ENCODE measurements around the gene HEXD.
"Not testable (repeated sequence)": the region's sequence is repeated elsewhere in the genome, so short reads cannot be mapped to it uniquely, and the experiment has no call there.

HEXD gene

DNA sequence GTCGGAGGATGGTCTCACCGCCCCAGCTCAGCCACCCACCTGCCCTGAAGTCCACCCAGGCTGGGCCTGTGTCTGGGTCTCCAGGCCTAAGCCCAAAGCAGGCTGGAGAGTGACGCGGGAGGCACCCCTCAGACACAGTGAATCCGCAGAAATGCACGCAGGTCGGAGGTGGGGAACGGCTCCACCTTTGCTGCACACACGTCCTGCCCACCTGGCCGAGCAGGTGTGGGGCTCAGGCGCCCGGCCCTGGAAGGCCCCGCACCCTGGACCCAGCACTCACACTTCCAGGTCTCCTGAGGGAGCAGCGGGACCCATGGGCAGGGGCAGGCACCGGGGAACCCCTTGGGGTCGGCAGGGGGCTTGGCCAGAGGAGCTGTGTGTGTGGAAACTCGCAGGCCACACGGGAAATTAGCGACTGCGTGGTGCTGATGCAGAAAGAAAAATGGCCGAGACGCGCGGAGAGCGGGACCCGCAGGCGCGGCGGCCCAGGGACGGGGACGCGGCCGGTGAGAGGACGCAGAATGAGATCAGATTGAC, 21.8 kb downstream of the HEXD start:
- no peak for DNase-seq (ENCODE audit: low read depth, low spot score)

DNA sequence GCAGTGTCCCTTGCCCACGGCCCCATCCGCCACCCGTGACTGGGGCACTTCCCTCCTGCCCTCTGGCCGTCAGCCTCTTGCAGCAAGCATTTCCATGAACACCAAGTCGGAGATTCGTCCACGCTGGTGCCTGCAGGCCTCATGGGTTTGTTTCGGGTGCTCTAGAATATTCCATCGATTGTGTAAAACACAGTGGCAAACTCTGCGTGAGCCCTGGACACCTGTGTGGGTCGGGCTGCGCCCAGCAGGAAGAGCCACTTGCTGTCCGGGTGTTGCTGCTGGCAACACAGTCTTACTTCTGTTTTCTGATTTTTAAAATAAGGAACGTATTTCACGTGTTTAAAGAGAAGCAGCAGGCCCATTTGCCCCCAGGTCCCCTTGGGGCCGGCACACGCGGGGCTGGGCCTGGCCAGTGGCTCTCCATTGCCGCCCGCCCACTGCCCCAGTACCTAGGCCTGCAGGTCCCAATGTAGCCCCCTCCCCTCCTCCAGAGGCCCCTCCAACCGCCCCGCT, 22.4 kb downstream of the HEXD start:
- DNase-seq (ENCODE audit: low read depth, low spot score), result no peak

DNA sequence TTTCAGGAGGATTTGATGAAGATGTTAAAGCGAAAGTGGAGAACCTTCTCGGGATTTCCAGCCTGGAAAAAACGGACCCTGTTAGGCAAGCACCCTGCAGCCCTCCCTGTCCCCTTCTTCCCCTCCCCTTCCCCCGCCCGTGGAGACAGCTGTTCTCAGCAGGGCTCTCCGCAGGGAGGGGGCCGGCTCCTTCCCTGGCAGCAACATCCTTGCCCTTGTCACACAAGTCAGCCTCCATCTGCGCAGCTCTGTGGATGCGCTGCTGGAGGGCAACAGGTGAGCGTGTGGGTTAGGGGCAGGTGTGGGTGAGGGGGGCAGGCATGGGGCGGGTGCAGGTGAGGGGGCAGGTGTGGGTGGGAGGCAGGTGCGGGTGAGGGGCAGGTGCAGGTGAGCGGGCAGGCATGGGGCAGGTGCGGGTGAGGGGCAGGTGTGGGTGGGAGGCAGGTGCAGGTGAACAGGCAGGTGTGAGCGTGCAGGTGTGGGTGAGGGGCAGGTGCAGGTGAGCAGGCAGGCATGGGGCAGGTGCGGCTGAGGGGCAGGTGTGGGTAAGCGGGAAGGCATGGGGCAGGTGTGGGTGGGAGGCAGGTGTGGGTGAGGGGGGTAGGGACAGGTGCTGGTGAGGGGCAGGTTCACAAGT, 23.0 kb downstream of the HEXD start:
- DNase-seq (ENCODE audit: low read depth, low spot score), result no peak

DNA sequence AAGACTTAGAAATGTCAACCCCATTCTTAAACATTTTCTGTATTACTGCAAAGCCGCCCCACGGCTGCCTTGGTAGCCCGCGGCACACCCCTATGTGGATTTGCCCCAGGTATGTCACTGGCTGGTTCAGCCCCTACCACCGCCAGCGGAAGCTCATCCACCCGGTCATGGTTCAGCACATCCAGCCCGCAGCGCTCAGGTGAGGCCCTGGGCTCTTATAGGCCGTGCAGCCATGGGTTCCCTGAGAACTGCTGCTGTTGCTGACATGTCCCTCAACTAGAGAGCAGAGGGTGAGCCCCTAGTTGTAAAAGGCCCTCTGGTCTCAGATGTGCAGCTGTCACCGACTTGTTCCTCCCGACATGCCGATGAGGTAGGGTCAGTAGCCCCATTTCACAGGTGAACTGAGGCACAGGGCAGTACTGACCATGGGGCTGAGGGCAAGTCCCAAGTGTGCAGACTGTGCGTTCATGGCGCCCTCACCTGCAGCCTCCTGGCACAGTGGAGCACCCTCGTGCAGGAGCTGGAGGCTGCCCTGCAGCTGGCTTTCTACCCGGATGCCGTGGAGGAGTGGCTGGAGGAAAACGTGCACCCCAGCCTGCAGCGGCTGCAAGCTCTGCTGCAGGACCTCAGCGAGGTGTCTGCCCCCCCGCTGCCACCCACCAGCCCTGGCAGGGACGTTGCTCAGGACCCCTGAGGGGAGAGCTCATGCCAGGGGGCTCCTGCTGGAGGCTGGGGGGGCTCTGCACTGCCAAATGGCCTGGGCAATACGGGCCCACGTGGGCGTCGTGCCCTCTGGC, 23.7 kb downstream of the HEXD start:
- DNase-seq (ENCODE audit: low read depth, low spot score), result no peak

DNA sequence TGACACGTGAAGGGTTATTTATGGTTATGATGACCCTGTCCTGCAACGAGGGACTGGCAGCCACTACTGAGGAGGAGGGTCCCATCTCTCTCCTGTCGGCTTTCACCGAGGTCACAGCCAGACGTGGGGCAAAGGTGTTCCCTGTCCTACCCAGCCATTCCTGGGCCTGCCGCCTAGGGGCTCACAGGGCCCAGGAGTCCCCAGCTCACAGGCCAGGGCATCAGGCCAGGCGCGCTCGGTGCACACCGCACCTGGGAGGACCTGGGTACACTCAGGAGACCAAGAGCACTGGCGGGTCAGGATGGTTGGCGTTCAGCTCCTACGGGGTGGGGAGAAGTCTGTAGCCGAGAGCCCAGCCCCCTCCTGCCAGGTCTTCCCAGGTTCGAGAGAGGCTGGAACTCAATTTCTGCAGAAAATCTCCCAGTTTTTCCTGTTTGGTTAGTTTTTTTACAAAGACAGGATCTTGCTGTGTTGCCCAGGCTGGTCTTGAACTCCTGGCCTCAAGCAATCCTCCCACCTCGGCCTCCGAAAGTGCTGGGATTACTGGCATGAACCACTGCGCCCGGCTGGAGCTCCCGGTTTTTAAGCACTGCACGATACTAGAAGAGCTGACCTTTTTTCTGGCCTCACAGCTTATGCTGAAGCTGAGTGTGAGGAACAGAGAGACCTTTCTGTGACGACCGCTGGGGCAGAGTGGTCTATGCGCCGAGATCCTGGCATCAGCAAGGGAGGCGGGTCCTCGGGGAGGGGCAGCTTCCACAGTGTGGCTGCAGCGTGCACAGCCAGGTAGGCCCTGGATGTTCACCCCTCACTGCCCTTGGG, 24.7 kb downstream of the HEXD start:
- DNase-seq (ENCODE audit: low read depth, low spot score), result no peak

DNA sequence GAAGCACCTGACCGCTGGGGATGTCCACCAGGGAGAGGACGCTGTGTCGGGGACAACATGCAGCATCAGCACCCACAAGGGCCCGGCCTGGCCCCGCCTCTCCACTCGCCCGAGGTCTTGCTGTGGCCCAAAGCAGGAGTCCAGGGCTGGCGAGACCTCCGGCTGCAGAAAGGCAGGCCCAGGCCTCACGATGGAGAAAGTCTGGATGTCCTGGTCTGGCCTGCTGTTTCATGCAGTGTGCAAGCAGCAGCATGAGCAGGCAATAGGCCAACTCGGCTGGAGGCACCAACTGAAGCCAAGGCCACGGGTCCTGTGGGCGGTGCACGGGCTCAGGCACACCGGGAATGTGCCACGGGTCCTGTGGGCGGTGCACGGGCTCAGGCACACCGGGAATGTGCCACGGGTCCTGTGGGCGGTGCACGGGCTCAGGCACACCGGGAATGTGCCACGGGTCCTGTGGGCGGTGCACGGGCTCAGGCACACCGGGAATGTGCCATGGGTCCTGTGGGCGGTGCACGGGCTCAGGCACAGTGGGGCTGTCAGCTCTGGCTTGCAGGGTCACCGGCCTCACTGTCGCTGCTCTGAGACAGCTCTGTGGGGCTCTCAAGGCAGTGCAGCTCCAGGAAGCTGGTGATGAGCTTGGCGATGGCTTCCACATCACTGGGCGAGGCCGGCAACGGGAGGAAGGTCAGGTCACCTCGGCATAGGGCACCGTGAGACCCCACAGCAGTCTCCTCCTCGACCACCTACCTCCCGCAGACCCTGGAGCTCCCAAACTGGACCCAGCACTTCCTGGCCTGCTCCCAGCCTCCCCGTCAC, 25.5 kb downstream of the HEXD start:
- no peak for DNase-seq (ENCODE audit: low read depth, low spot score)

DNA sequence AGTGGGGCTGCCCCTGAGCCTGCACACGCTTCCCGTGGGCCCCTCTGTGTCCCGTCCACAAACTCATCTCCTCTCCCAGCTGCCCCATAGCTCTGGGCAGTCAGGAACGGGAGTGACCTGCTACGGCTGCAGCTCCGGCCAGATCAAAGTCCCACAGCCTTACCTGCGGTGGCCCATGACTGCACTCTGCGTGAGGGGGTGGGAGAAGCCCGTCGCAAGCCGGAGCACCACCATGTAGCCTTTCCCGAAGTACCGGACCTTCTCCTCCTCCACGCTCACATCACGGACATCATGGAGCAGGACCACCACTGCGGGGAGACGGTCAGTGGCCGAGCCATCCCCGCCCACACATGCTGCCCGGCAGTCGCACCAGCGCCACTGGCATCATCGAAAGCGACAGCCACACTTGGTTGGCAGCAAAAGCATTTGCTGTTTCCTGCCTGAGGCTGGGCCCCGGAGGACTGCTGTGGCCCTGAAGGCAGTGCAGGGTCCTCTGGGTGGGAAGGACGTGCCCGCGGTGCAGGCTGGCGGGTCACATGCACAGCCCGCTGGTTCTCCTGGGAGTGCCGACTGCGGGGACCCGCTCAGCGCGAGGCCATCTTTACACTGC, 26.2 kb downstream of the HEXD start:
- no peak for DNase-seq (ENCODE audit: low read depth, low spot score)

DNA sequence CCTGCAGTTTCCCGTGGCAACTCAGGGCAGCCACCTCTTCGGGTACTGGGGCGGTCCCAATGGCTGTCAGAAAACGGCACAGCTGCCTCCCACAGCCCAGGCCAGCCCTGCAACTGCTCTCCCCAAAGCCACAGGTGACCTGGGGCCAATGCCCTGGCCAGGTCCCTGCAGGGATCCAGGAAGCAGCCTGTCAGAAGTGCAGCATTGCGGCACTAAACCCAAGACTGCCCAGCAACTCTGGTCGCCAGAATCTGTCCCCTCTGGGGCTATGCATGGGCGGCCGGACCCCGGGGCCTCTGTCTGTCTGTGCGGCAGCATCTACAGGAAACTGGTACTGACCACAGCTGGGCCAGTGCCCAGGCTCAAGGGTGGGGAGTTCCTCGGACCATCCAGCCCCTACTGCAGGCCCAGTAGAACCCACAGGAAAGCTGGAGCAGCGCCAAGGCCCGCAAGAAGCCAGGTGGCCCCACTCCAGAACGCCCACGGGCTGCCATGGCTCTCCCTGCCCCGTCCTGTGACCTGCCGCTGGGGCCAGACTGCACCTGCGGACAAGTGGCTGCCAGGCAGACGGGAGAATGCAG, 26.9 kb downstream of the HEXD start:
- peak; percentile 48 for DNase-seq (ENCODE audit: low read depth, low spot score)

DNA sequence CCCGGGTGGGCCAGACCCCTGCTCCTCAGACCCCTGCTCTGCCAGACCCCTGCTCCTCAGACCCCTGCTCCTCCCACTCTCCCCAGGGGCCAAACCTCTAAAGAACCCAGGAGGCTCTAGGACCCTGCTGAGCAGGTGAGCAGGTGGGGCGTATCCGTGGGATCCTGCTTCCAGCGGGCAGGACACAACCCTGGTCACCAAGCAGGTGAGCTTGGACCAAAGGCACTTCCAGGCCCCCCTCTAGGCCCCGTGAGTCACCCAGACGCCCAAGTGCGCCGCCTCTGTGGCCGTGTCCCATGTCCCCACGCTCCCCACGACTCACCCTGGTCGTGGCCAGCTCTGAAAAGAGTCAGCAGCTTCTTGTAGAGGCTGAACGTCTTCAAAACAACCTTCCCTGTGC, 27.4 kb downstream of the HEXD start:
- DNase-seq (ENCODE audit: low read depth, low spot score), result no peak

DNA sequence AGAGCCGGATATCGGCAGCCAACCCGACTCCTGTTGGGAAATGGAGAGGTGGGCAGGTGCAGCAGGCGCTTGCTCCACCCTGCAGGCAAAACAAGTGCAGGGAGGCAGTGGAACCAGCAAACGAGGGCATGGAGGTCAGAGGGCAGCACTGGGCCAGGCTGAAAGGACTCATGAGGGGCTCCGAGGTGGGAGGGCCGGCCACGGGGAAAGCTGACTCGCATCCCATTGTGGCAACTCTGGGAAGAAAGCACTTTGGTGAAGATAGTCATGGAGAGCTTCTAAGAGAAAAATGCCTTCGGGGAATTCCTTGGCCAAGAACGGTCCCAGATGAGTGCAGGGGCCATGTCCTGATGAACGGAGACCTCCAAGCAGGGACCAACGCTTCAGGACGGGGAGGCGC, 28.0 kb downstream of the HEXD start:
- DNase-seq (ENCODE audit: low read depth, low spot score), result no peak

DNA sequence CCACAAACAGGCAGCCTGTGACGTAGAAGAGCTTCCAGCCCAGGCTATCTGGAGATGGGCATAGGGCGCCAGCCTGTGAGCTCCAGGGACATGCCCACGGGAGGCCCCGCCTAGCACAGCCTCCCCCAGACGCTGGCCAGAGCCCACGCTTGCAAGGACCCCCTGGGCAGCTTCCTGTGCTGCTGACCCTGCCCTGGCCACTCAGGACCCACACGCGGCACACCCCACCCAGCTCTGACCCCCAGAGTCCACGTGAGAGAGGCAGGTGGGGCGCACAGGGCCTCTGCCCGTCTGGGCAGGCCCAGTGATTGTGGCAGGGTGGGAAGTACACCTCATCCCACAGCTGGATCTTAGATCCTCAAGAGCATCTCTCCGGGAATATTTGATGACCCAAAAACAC, 28.5 kb downstream of the HEXD start:
- no peak for DNase-seq (ENCODE audit: low read depth, low spot score)

DNA sequence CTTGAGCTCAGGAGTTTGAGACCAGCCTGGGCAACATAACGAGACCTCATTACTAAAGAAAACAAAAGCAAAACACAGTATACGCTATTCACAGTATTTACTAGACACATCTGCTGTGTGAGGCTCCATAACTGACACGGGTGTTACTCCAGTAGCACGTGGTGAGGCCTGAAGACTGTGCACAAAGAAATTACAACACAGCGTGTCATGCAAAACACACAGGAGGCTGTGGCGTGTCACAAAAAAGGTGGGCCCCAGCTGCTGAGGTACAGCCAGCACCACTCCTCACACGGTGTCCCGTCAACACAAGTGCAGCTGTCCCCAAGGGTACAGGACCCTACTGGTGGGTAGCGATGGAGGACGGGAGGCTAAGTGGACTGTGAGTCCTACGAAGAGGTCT, 29.7 kb downstream of the HEXD start:
- no peak for DNase-seq (ENCODE audit: low read depth, low spot score)

DNA sequence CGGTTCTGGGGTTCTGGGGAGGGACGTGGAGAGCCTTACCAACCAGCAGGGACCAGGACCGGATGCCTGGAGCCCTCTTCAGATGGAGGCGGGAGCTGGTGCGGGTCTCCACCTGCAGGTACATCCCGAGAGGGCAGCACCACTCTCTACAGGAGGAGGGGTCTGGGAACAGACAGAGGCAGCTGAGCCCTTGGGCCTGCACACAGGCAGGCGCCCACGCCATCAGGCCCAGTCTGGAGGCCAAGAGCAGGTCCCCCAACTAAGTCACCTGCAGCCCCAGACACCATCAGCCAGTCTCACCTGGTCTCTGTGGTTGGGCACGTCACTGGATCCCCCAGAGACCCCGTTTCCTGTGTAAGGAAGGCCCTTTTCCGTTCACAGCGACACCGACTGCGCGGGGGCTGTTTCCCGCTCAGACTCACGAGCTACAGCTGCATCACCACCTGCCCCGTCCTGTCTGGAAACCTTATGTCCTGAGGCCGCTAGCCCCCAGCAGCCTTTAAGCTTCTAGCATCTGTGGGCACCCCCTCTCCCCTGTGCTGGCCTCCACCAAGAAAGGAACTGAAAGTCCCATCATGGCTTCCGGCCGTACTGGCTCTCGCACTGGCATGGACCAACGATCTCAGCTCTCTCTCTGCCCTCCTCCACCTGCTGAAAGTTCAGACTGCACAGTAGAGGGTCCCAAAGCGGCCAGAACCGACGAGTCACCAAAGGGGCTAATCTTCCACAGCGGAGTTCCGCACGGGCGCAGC, 31.2 kb downstream of the HEXD start:
- DNase-seq (ENCODE audit: low read depth, low spot score), result no peak

DNA sequence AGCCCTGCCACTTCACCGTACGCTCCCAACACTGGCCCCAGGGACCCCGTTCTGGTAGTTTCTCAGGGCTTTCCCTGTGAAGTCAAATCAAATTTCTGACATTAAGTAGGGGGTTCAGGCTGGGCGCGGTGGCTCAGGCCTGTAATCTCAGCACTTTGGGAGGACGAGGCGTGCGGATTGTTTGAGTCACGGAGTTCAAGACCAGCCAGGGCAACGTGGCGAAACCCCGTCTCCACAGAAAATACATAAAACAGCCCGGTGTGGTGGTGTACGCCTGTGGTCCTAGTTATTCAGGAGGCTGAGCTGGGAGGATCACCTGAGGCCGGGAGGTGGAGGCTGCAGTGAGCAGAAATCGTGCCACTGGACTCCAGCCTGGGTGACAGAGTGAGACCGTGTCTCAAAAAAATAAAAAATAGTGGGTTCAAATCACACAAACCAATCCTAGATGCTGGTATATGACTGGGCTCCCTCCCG, 31.8 kb downstream of the HEXD start:
- DNase-seq (ENCODE audit: low read depth, low spot score), result no peak

DNA sequence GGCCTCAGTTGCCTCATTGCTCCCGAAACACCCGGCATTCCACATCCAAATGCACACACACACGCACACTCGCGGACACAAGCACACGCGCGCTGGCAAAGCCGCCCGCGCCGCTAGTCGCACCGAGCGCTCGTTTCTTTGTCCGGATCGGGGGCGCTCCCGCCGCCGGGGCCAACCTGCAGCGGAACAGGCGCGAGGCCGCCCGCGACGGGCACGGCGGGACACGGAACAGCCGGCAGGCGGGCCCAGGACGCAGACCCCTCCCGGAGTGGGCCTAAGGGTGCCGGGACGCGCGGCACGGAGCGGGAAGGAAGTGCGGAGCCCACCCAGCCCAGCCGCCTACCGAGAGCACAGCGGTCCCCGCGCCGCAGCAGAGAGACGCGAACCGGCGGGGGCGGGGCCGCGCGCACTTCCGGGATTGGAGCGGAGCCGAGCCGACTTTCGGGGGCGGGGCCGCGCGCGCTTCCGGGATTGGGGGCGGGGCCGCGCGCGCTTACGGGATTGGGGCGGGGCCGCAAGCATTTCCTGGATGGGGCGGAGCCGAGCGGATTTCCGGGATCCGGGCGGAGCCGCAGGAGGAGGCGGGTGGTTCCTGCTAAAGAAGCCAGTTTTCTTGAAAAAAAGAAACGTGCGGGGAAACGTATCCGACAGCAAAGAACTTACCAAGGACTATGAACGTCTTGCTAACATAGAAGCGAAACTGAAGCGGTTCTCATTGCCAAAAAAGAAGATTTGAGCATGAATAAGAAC, 32.4 kb downstream of the HEXD start, which contains the start of gene CYBC1:
CYBC1 (minus strand) TSS at position 396 of the 750 bp plus-strand sequence. CDS start 1,498 bp downstream, outside the sequence.
- peak; percentile 97 for DNase-seq (ENCODE audit: low read depth, low spot score)

DNA sequence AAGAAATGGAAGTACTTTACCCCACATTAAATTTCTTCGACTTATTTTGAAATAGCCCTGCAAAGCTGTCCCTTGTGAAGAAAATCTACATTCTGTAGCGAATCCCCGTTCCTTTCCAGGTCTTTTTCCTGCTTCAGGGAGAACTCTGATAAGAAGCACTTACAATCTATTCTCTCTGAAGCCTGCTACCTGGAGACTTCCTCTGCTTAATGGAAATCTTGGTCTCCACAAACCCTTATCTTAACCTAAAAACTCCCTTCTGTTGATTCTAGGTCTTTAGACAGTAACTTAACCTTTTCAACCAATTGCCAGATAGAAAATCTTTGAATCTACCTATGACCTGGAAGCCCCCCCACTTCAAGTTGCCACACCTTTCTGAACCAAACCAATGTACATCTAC, 34.0 kb downstream of the HEXD start:
- DNase-seq (ENCODE audit: low read depth, low spot score), result no peak

DNA sequence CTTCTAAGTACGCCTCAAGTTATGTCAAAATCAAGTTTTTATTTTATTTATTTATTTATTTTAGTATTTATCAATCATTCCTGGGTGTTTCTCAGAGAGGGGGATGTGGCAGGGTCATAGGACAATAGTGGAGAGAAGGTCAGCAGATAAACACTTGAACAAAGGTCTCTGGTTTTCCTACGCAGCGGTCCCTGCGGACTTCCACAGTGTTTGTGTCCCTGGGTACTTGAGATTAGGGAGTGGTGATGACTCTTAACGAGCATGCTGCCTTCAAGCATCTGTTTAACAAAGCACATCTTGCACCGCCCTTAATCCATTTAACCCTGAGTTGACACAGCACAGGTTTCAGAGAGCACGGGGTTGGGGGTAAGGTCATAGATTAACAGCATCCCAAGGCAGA, 35.0 kb downstream of the HEXD start:
- not testable (repeated sequence) for DNase-seq (ENCODE audit: low read depth, low spot score)

DNA sequence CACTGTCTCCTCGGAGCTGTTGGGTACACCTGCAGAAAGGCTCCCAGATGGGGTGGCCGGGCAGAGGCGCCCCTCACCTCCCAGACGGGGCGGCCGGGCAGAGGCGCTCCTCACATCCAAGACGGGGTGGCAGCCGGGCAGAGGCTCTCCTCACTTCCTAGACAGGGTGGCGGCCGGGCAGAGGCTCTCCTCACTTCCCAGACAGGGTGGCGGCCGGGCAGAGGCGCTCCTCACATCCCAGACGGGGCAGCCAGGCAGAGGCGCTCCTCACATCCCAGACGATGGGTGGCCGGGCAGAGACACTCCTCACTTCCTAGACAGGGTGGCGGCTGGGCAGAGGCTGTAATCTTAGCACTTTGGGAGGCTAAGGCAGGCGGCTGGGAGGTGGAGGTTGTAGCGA, 35.6 kb downstream of the HEXD start:
- not testable (repeated sequence) for DNase-seq (ENCODE audit: low read depth, low spot score)
